K562 (cell line): ENCODE measurements around the gene NPB. TPM values are rescaled to one million over a fixed set of nuclear protein-coding genes. Genes with fewer than 3 reads are reported as not detected.

Experiments
- ATAC-seq: fragments of 200-7000 bp; cut with Tn5 transposase; 3 replicates; pipeline ENCODE4 v1.9.1; 2020; ENCODE audit warnings: moderate library complexity
- BruUV-seq: library from RNA; stranded (reverse); fragments of 400-500 nt; replicated peaks from 2 replicates; lab custom pipeline; 2021; lab: Mats Ljungman, UMichigan
- CTCF ChIA-PET: fragments of 300-600 bp; formaldehyde crosslinking; extraction: SDS; loops from one replicate; lab custom pipeline; 2021; ENCODE audit warnings: low intra/inter-chr PET ratio; lab: Yijun Ruan, JAX
- POLR2A ChIA-PET: fragments of 300-600, 350-650 bp; sonication (Branson Sonifier 250); formaldehyde crosslinking; extraction: SDS; loops from one replicate; lab custom pipeline; 2021; ENCODE audit warnings: antibody characterized with exemption, inconsistent platforms; lab: Yijun Ruan, JAX
- DNase-seq, 4 experiments: peaks; one replicate each; pipeline versions ENCODE4 v3.0.0 to v3.0.0-alpha.2; 2011 to 2018; ENCODE audit warnings: low spot score in 3 of 4, mixed read lengths in 3 of 4; ENCODE audit errors: extremely low read depth in 1 of 4
- FAIRE-seq: peaks from 2 replicates; lab custom pipeline; 2011; peaks lifted over from hg19 to GRCh38; lab: Jason Lieb, UNC
- H2AFZ ChIP-seq: 2 replicates; pipeline ENCODE4 v1.6.0; 2011; ENCODE audit warnings: low read depth, low read length, control low read depth, inconsistent platforms
- H3K27ac ChIP-seq: fragments of 200-600 bp; 3 replicates; pipeline ENCODE4 v1.8.0; 2011; ENCODE audit warnings: low read depth, mild to moderate bottlenecking, control low read depth, inconsistent platforms, low read length, moderate library complexity, mixed read lengths; ENCODE audit errors: extremely low read depth
- H3K27me3 ChIP-seq, 2 experiments: fragments of 300-600 bp in 1 of 2; 2 replicates in 1 of 2; 3 replicates in 1 of 2; pipeline versions ENCODE4 v1.6.0 to v1.8.0; 2011; ENCODE audit warnings: inconsistent platforms in 2 of 2, low read length in 2 of 2, mild to moderate bottlenecking in 1 of 2, mixed read lengths in 1 of 2, moderate library complexity in 1 of 2; ENCODE audit not compliant: control insufficient read depth in 2 of 2, insufficient read depth in 2 of 2
- H3K36me3 ChIP-seq: fragments of 300-600 bp; 3 replicates; pipeline ENCODE4 v1.8.0; 2011; ENCODE audit warnings: mild to moderate bottlenecking, low read length, inconsistent platforms; ENCODE audit not compliant: control insufficient read depth, insufficient read depth
- H3K4me1 ChIP-seq, 2 experiments: fragments of 200-600 bp in 1 of 2; replicated peaks in 1 of 2; 2 replicates in 1 of 2; 3 replicates in 1 of 2; pipeline versions ENCODE4 v1.5.1 to v1.8.0; 2011; ENCODE audit warnings: inconsistent platforms in 2 of 2, low read length in 2 of 2, mild to moderate bottlenecking in 1 of 2, mixed read lengths in 1 of 2, moderate library complexity in 1 of 2; ENCODE audit not compliant: control insufficient read depth in 2 of 2, insufficient read depth in 2 of 2
- H3K4me2 ChIP-seq: 2 replicates; pipeline ENCODE4 v1.6.1; 2011; ENCODE audit warnings: low read length, control low read depth, inconsistent platforms, mixed read lengths; ENCODE audit not compliant: insufficient read depth
- H3K4me3 ChIP-seq: fragments of 200-600 bp; sonication (generic), shearing (Covaris generic); 2 replicates; pipeline ENCODE4 v1.5.1; 2016; ENCODE audit warnings: control low read depth, inconsistent platforms
- H3K79me2 ChIP-seq: fragments of 200-600 bp; 3 replicates; pipeline ENCODE4 v1.8.0; 2011; ENCODE audit warnings: low read length, inconsistent platforms; ENCODE audit not compliant: control insufficient read depth, insufficient read depth
- H3K9ac ChIP-seq, 2 experiments: 2 replicates each; pipeline versions ENCODE4 v1.6.0 to v1.6.1; 2011; ENCODE audit warnings: low read depth in 2 of 2, low read length in 2 of 2, control low read depth in 1 of 2, inconsistent platforms in 1 of 2, mild to moderate bottlenecking in 1 of 2, mixed read lengths in 1 of 2; ENCODE audit not compliant: insufficient read depth in 1 of 2
- H3K9me1 ChIP-seq: one replicate; pipeline ENCODE4 v1.6.0; 2011; ENCODE audit warnings: inconsistent platforms, mild to moderate bottlenecking, low read length, moderate library complexity; ENCODE audit not compliant: control insufficient read depth, insufficient read depth
- H3K9me3 ChIP-seq: replicated peaks from 2 replicates; pipeline ENCODE4 v1.5.1; 2011; ENCODE audit warnings: low read depth, low read length, inconsistent platforms; ENCODE audit not compliant: control insufficient read depth, insufficient read depth
- H4K20me1 ChIP-seq: replicated peaks from 2 replicates; pipeline ENCODE4 v1.6.1; 2011; ENCODE audit warnings: low read length, inconsistent platforms, mixed read lengths; ENCODE audit not compliant: control insufficient read depth, insufficient read depth
- CCNT2 ChIP-seq: IDR thresholded peaks from 2 replicates; pipeline ENCODE4 v1.6.1; 2011; ENCODE audit warnings: borderline replicate concordance, low read depth, mild to moderate bottlenecking, moderate library complexity, mixed read lengths, low read length; ENCODE audit not compliant: insufficient read length; ENCODE audit errors: extremely low read depth
- ELF1 ChIP-seq: fragments of 200-800 bp; sonication (Bioruptor generic); IDR thresholded peaks from 2 replicates; pipeline ENCODE4 v1.6.1; 2016; ENCODE audit warnings: missing genetic modification characterization, missing compliant biosample characterization
- MAFK ChIP-seq: IDR thresholded peaks from 2 replicates; pipeline ENCODE4 v1.6.1; 2011; ENCODE audit warnings: low read length, improper control_type of control experiment
- POLR2G ChIP-seq: fragments of 200-400 bp; formaldehyde crosslinking; IDR thresholded peaks from 2 replicates; pipeline ENCODE4 v1.6.1; 2017; ENCODE audit warnings: low read depth, mild to moderate bottlenecking, antibody characterized with exemption, low read length, moderate library complexity
- RBFOX2 ChIP-seq: fragments of 200-400 bp; formaldehyde crosslinking; IDR thresholded peaks from 2 replicates; pipeline ENCODE4 v1.6.1; 2017; ENCODE audit warnings: low read depth, mild to moderate bottlenecking, low read length, moderate library complexity
- SUPT5H ChIP-seq: fragments of 450-650 bp; IDR thresholded peaks from 2 replicates; pipeline ENCODE4 v1.6.1; 2016
- ZNF584 ChIP-seq: fragments of 200-800 bp; sonication (Bioruptor generic); IDR thresholded peaks from 2 replicates; pipeline ENCODE4 v1.6.1; 2016; ENCODE audit warnings: low read depth, mild to moderate bottlenecking, missing genetic modification characterization, missing compliant biosample characterization
- WGBS: fragments of 100-300 bp; shearing (Covaris generic); methylation state at CpG from one replicate; pipeline ENCODE4 v1.1.6; 2016; ENCODE audit warnings: low coverage, mixed read lengths; ENCODE audit not compliant: insufficient coverage; ENCODE audit errors: missing lambda C conversion rate; 5-methylcytosine and 5-hydroxymethylcytosine counted together
- in situ Hi-C: fragments of 300-500 bp; cut with MboI; formaldehyde crosslinking; loops from 4 replicates; pipeline ENCODE4 v1.15.0; 2018; ENCODE audit warnings: inconsistent platforms, mixed read lengths
- intact Hi-C: fragments of 100-400 bp; cut with micrococcal nuclease; formaldehyde crosslinking; loops from 2 replicates; pipeline ENCODE4 v1.14.2; 2022
- polyA plus RNA-seq, 8 experiments: library from polyadenylated mRNA; depleted of rRNA in 4 of 8; stranded (reverse) in 5 of 8; unstranded in 3 of 8; fragments of >200 nt; fragmentation: Nextera tagmentation in 2 of 8; fragmentation: Illumina TruSeq in 1 of 8; extraction: Ambion mirVana in 2 of 8; extraction: Trizol in 1 of 8; gene quantifications; 2 replicates each; pipeline versions ENCODE4 v1.2.1 to v1.2.3, GENCODE V29; 2011 to 2014; ENCODE audit warnings: inconsistent platforms in 1 of 8, missing spikeins in 1 of 8
- total RNA-seq, 7 experiments: library from RNA; depleted of rRNA in 6 of 7; stranded (reverse); fragments of >200 nt in 6 of 7; fragmentation: Illumina TruSeq in 2 of 7; extraction: Trizol in 2 of 7; gene quantifications; 2 replicates each; pipeline versions ENCODE4 v1.2.1 to v1.2.3, GENCODE V29; 2011 to 2021; ENCODE audit warnings: low replicate concordance in 1 of 7
- TF ChIP-seq, protein P1 (sequence below): sonication (generic); formaldehyde crosslinking; IDR thresholded peaks from 2 replicates; pipeline ENCODE4 v1.8.0; 2022; ENCODE audit warnings: missing genetic modification reagents, mild to moderate bottlenecking, moderate library complexity, borderline replicate concordance
- TF ChIP-seq, protein P2 (sequence below): fragments of 450-650 bp; conservative IDR thresholded peaks from 2 replicates; pipeline ENCODE4 v1.6.1; 2016; ENCODE audit warnings: missing genetic modification characterization, low read depth, mild to moderate bottlenecking, control low read depth, missing compliant biosample characterization
- TF ChIP-seq, protein P3 (sequence below): sonication (generic); formaldehyde crosslinking; IDR thresholded peaks from 2 replicates; pipeline ENCODE4 v1.9.0; 2022; ENCODE audit warnings: mild to moderate bottlenecking, missing genetic modification reagents

NPB gene
- total and polyA plus RNA-seq, 9 of the 15 experiments (the other 6 are each of a cell fraction or from before 2014, with no cell fraction given), result 0.03 to 0.61 (median 0.14) TPM; not detected in 2

DNA sequence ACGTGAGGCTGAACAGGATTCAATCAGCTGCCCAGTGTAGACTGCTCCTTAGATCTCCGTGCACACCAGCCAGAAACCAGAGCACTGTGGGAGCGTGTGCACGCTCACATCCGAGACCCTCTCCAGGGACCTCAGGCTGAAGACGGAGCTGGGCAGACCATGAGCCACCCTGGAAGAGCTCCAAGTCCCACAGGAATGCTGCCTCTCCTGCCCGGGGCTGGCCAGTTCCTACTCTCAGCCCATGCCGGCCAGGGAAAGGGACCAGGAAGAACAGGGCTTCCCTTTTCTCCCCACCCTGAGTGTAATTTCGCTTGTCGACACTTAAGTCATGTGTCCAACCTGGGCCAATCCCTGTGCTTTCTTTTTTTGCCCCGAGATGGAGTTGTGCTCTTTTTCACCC lies 17.5 kb upstream of the NPB start:
- H3K4me3 ChIP-seq, result no peak overlapping the region
- H3K9me3 ChIP-seq, result no peaks in the 10 kb centered on the region
- H3K27me3 ChIP-seq, result no peaks in the 10 kb centered on the region
- peak; percentile 41; the same call in 1 of the 2 replicates for TF ChIP-seq SUPT5H
- TF ChIP-seq, protein P1, sequence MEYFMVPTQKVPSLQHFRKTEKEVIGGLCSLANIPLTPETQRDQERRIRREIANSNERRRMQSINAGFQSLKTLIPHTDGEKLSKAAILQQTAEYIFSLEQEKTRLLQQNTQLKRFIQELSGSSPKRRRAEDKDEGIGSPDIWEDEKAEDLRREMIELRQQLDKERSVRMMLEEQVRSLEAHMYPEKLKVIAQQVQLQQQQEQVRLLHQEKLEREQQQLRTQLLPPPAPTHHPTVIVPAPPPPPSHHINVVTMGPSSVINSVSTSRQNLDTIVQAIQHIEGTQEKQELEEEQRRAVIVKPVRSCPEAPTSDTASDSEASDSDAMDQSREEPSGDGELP (CRISPR knock-in tag), result peak; percentile 4; the same call in 1 of the 2 replicates
- 0 out of 2 replicates have a peak, but pooled peaks have one; percentile 45 for TF ChIP-seq POLR2G
- TF ChIP-seq ZNF584 (CRISPR knock-in tag), result no peak
- TF ChIP-seq, protein P2, sequence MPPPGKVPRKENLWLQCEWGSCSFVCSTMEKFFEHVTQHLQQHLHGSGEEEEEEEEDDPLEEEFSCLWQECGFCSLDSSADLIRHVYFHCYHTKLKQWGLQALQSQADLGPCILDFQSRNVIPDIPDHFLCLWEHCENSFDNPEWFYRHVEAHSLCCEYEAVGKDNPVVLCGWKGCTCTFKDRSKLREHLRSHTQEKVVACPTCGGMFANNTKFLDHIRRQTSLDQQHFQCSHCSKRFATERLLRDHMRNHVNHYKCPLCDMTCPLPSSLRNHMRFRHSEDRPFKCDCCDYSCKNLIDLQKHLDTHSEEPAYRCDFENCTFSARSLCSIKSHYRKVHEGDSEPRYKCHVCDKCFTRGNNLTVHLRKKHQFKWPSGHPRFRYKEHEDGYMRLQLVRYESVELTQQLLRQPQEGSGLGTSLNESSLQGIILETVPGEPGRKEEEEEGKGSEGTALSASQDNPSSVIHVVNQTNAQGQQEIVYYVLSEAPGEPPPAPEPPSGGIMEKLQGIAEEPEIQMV (tag), result no peak
- TF ChIP-seq MAFK, result no peak
- no peak for TF ChIP-seq ELF1 (tag)
- TF ChIP-seq CCNT2, result no peak
- TF ChIP-seq RBFOX2, result peak; percentile 26; the same call in 1 of the 2 replicates
- TF ChIP-seq, protein P3, sequence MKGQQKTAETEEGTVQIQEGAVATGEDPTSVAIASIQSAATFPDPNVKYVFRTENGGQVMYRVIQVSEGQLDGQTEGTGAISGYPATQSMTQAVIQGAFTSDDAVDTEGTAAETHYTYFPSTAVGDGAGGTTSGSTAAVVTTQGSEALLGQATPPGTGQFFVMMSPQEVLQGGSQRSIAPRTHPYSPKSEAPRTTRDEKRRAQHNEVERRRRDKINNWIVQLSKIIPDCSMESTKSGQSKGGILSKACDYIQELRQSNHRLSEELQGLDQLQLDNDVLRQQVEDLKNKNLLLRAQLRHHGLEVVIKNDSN, result peak; percentile 52; the same call in 1 of the 2 replicates
- BruUV-seq, result no TSS peak
- no peak overlapping the region for H3K4me2 ChIP-seq
- POLR2A ChIA-PET, result interaction anchor here (0.6 to 10.5 kb wide), 12 partner anchors 9 to 791 kb away, joined by 3 to 85 read pairs (median 4); partner anchors contain the start of gene ARHGDIA
- in situ Hi-C loops, result no loop called here
- intact Hi-C loops, result no loop called here
- no peak overlapping the region for H3K27ac ChIP-seq
- FAIRE-seq (no peak), DNase-seq (no peak), ATAC-seq (peak; percentile 44)
- CTCF ChIA-PET, result no interaction called here
- peaks cover 91% of the 10 kb centered on the region for H3K36me3 ChIP-seq
- H3K4me1 ChIP-seq, result peaks cover 0 to 30% of the 10 kb centered on the region in 2 experiments; a peak in 2 of 5 replicates
- peaks cover 34% of the 10 kb centered on the region for H3K79me2 ChIP-seq
- no peak overlapping the region for H3K9ac ChIP-seq
- 86% methylated on average over 9 of the region's 11 CpGs for WGBS
- peaks cover 2% of the 10 kb centered on the region for H3K9me1 ChIP-seq
- 0 out of 2 replicates have a peak, but pooled peaks cover 4% of the 10 kb centered on the region for H4K20me1 ChIP-seq
- H2AFZ ChIP-seq, result no peak overlapping the region
